ENCODE measurements around the gene TIFAB. TPM values are rescaled to one million over a fixed set of nuclear protein-coding genes. Genes with fewer than 3 reads are reported as not detected.
A peak's percentile ranks its signal among the peaks of the same experiment; 100 is the strongest.
"Not testable (repeated sequence)": the region's sequence is repeated elsewhere in the genome, so short reads cannot be mapped to it uniquely, and the experiment has no call there.

The TIFAB gene, protein sequence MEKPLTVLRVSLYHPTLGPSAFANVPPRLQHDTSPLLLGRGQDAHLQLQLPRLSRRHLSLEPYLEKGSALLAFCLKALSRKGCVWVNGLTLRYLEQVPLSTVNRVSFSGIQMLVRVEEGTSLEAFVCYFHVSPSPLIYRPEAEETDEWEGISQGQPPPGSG
- 0.10 TPM for total RNA-seq

DNA sequence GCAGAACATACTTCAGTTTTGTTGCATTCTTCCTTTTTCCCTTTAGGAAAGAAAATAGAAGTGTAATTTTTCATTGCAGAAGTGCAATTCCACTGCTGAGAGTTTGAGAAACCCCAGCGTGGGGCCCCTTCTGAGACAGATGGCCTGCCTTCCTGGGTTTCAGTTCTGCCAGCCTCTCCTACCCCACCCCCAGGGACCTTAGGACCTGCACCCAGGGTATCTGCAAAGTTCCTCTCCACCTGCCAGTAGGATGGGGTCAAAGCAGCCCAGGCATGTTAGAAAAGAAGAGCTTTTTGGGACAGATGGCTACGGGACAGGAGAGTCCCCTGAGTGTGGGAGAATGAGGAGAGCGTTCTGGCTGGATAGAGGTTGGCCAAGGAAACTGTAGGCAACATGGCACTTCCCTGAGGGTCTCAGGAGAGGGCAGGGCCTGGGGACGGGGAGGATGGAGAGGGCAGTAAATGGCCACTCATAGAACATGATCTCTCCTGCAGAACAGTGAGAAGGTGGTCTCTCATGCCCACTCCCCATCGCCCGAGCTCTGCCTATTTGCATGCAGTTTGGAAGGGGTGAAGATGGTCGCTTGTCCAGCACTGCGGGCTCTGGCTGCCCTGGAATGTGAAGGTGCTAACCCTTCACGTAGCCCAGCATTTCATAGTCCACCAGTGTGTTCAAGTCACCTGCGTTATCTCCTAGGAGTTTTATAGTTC, at the start of gene TIFAB:
TSS of gene TIFAB (minus strand) at position 31 of the 710 bp plus-strand sequence. CDS start 2,412 bp downstream, outside the sequence.
- DNase-seq, result no peak

DNA sequence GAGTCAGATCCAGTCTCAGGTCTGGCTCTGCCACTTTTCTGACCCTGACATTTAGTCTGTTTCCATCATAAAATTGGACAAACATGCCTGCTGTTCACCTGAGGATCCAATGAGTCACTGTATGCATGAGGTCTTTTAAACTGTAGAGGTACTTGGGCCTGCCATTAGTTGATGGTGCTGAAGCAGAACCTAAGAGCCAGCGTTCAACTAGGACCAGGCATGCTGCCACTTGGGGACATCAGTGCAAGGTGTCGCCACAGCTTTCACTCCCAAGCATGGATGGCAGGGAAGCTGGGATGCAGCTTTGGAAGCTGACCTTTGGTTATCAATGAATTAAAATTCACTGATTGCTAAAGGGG, 46.5 kb upstream of the TIFAB start:
- no peak for DNase-seq

DNA sequence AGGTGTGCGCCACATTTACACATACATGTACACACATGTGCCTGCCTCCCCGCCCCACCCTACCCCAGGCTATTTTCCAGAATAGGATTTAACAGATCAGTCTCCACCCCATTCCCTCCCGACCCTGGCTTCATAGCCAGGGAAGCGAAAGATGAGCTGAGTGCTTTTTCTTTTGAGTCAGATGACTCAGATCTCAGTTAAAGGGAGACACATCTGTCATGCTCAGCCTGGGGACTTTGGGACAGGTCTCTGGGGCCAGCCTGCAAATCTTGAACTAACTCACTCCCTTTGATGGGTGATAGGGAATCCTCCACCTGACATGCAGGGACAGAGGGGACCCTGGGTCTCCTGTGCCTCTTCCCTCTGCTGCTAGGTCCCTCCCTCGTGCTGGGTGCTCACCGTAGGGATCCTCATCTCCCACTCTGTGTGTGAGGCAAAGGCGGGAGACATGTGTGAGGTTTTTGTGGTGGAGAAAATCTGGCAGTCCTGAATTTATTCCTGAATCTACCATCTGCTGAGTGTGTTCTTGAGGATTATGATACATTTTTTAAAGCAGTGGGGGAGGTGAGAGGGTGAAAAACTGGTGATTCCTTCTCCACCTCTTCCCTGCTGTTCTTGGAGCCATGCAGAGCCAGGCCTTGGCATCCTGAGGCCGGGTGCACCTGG, 46.0 kb upstream of the TIFAB start:
- DNase-seq, result peak; percentile 41

DNA sequence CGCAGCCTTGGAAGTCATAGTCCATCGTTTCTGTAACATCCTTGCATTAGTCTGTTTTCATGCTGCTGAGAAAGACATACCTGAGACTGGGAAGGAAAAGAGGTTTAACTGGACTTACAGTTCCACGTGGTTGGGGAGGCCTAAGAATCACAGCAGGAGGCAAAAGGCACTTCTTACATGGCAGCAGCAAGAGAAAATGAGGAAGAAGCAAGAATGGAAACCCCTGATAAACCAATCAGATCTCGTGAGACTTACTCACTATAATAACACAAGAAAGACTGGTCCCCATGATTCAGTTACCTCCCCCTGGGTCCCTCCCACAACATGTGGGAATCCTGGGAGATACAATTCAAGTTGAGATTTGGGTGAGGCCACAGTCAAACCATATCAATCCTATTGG, 43.4 kb upstream of the TIFAB start:
- DNase-seq, result not testable (repeated sequence)

DNA sequence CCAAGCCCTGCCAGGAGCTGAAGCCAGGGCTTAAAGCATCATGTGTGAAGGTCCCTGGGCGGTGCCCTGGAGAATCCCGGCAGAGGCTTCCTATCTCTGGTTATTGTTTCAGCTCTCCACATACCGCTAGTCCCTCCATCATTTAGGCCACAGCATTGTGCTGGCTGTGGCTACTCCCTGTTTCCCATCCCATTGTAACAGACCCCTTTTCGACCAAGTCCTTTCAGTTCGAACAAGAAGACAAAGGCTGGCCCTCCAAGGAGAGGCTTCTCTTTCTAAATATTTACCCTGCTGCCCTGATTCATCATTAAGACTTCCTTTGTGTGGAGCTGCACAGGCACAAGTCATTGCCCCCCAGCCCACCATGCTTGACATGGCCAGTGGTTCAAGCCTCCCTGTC, 42.0 kb upstream of the TIFAB start:
- DNase-seq, result no peak

DNA sequence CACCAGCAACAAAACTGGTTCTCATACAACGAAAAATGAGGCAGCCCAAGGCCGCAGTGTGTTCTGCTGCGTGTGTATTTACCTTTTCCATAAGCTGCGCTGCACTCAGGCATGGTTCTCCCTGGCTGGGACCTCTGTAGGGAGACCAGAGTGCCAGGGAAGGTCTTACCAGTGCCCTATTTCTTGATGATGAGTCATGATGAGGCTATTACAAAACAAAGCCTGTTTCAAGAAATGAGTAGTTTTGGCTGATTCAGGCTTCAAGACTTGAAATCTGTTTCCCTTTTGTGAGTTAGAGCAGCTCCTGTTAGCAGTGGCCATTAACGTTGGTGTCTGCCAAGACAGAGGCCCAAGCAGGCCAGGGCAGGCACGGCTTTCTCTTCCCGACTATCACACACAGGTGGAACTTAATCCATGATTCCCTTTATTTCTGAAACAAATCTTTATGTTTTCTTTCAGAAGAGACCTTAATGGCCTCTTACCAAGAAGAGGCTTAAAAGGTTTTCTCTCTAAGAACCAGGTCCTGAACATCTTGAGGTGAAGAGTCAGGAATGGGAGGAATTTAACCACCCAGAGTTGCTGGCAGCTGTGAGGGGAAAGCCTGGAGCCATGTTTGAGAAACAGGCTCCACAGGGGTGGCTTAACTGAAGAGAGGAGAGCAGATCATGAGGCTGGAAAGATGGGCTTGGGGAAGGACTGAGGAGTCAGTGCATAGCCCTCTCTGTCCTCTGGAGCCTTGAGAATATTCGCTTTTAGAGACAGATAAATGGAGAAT, 41.4 kb upstream of the TIFAB start:
- DNase-seq, result peak; percentile 34

DNA sequence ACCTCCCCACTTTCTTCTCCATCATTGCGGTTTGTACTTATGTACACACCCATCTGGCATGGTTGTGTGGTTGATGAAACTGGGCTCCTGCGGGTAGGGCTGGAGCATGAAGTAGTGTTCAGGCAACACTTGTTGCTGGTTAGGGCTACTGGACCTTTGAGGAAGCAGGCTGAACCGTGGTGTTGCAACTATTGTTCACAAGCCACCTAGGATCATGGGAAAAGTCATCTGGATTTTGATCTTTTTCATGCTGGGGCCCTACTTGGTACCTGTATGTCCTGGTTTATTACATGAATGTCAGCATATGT, 40.1 kb upstream of the TIFAB start:
- DNase-seq, result no peak

DNA sequence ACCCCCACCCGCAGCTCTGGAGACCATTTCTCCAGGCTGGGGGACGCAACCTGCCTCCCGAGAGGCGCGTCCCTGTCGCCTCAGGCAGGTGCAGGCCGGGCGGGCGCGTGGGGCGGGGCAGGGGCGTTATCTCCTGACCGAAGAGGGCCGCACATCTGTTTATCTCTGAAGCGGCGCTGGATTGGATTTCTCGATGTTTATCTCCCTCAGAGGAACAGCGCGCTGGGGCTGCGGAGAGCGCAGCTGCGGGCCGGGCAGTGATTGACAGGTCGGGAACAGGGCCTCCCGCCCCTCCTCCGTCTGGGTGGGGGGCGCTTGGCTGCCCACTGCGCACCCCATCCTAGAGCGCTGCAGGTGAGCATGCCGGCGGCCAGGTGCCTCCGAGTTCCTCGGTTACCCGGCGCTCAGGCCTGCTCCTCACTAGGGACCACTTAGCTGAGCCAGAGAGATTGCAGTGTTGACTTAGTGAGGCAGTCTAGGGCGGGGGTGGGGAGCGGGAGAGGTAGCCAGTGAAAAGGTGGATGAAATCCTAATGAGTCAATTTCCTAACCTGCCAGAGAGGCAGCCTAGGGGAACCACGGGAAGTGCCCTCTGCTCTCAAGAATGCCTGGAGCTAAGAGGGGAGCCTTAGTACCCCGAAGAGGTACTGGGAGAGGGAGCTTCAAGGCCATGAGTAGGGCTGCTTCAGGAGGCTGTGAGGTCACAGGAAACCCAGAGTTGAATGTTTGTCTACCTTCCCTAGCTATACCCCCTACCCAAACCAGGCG, 39.6 kb upstream of the TIFAB start:
- DNase-seq, result no peak

DNA sequence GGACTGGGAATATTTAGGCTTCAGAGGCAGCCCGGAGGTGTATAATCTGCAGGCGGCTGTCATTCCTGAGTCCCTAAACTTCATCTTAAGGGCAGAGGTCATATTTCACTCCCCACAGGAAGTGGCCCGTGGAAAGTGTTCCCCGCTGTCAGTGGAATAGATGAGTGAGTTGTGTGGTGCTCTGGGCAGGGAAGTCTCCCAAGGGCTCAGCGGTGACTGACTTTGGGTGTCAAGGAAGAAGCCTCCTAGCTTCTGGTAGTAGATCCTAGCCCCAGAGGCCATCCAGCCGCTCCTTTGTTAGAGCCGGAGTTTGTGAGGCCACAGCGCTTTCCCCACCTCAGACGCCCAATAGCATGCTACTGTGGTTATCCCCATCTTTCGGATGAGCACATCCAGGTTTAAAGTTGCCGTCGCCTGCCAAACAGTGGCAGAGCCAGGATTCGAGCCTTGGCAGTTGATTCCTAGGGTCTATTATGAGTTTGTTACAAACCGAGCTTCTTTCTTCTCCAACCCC, 38.9 kb upstream of the TIFAB start:
- DNase-seq, result no peak

DNA sequence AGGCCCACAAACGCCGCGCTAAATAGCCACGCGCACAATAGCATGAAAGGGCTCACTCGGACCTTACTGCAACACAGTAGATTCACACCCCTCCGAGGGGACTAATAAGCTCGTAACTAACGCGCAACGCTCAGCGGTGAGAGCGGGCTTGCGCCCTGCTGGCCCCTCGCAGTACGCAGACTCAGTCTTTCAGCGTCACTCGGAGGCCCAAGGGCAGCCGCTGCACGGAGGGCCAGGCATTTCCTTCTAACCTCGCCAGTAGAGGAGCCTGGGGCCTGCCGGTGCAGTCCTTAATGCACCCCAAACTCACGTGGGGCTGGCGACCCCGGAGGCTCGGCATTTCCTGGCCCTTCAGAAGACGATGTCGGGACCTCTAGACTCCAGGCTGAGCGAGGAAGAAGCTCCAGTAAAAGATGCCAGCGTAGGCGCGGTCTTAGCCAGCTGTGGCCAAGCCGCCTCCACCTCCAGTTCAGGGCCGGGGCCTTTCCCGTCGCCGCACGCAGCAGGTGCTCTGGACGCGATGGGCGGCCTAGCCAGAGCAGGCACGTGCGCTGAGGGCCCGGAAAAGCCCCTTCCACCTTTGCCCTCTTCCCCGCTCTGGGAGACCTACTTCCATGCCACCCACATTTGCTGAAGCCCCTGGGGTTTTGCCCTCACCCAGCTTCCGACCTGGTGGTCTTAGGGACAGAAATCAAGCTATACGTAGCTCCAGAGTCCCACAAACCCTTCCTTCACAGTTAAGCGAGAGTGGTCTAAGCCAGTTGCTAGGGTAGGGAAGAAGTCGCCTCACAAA, 38.3 kb upstream of the TIFAB start:
- no peak for DNase-seq

DNA sequence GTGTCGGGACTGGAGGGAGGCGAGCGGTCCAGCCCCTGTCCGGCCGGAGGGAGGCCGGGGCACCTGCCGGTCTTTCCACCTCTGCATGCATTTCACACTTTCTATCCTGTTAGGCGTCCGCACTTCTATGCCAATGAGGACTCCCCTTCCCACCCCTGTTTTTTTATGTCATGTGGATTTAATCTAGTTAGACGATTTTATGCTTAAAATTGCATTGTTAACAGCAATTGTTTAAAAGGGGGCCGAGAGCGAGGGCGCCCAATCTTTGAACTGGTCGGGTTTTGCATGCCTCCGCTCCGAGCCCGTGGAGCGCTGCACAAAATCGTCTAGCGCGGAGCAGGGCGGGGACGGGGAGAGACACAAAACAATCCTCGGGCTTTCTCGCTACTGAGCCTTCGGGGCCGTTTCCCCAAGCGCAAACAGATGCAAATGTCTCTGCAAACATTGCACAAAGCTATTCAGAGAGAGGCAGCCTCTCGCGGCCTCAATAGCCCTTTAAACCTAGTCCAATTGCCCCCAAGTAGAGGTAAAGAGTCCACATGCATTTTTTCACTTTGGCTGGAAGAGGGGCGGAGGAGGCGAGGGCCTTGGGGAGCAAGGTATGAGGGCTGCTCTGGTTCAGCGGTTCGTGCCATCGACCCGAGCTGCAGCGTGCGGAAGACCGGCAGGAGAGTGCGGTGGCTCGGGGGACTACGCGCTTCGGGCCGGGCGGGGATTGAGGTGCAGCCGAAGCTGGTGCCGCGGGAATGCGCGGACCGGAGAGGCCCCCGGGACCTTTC, 37.5 kb upstream of the TIFAB start:
- peak; percentile 34 for DNase-seq

DNA sequence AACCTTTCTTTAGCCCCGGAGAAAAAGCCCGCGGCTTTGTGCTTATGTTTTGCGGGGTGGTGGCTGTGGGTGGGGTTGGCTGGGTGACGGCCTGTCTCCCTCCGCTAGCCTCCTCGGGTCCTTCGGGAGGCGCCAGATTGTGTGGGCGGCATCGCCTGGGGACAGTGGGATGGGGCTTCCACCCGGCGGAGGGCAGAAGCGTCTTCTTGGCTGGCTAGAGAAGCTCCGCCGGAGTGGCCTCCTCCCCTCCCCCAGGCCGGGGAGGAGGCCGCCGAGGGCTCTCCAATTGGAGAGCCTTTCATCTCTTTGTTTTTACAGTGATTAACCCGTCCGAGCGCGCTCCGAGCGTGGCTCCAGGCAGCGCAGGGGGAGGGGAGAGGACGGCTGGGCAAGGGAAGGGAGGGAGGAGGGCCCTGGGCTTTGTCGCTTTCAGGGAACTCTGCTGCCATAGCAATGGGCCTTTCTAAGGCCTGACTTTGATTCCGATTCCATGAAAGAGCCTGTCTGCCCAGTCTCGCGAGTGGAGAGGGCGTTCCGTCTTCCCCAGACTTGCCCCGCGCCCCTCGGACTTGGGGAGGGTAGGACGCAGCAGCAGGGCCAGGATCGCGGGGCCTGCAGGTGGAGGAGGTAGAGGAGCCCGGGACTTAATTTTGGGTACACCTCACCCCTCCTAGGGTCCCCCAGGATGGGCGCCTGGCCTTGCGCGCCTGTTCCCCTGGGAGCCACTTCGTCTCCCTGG, 36.7 kb upstream of the TIFAB start:
- peak; percentile 54 for DNase-seq

DNA sequence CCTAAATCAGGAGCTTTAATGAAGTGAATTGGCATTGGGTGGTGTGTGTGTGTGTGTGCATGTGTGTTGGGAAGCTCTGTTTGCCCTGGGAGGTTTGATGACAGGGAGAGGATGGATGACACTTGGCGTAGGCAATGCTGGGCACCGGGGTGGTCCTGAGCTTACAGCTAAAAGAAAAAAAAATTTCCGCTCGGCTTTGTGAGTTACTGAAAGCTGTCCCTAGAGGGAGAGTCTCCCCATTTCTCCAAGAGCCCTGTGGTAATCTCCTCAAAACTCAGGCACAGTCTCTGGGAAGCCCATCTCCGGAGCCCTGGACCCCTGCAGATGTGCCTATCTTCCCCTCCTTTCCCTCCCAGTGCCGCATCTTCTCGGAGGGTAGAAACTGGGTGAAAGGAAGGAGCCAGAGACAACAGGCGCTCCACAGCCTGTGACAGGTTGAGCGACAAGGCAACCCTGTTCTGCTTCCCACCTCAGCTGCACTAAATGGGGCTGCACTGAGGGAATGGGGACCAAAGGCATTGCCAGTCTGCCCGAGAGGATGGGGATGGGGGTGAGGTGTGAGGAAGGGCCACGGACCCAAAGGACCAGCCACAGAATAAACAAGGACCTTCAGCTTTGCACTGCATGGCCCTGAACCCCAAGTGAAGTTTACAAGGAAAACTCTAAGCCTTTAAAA, 35.8 kb upstream of the TIFAB start:
- no peak for DNase-seq

DNA sequence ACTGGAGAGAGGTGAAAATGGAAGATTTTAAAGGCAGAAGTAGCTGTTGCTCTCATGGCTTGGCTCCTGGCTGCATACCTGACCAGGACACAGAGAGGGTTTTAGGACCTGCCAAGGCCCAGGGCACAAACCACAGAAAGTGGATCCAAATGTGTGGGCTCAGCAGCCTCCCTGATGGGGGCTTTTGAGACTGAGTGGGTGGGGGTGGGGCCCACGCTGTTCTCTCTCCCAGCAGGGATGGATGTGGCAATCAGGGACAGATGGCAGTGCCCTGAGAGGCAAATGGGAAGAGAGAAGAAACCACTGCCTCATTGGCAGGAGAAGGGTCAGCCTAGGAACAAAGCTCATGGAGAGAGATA, 34.9 kb upstream of the TIFAB start:
- DNase-seq, result no peak

DNA sequence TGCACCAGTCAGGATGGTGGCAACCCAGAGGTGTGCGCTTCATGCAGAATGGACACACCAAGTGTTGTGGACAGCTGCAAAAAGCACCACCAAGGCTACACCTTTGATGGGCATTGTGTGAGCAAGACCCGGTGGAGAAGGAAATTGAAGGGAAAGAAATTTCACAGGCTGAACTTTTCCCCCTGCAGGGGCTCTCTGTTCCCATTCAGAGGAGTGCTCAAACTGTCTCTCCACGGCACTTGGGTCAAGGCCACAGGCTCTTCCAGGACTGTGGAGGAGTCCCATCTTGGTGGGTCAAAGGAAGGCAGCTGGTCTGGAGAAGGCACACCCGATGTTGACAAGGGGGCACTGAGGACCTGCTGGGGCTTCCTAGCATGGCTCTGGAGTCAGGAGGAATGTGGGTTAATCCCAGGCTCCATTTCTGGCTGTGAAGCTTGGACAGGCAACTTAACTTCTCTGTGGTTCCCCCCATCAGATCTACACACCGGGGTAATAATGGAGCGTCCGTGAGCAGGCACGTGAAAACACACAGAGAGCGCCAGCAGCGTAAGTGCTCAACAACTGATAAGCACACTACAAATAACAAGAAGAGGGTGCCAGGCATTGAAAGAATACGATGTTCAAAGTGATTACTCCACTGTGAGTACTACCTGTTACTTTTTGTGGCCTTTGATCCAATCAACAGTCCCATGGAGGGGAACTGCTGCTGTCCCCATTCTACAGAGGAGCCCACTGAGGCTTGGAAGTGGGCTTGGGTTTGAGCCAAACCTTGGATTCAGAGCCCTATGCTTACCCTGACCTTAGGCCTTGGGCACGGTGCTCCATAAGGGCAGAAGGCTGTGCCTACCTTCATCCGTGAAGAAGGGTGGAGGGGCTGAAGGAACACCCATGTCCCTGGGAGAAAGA, 34.2 kb upstream of the TIFAB start:
- DNase-seq, result no peak

DNA sequence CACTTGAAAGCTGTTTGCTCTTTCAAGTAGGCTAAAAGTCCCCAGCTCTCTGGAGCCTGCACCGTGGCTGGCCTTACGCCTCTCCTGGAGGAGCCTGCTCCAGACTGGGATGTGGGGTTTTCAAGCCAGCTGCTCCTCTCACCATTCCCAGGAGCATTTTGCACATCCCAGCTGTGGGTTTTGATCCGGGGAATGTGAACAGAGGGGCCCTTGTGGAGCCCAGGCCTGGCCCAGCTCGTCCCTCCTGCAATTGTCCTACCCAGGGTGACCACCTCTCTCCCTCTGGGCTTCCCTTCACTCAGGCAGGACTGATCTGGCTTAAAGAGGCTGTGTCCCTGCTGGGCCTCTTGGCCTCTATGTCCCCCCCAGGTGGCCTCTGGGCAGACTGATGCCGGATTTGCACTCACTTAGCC, 32.5 kb upstream of the TIFAB start:
- DNase-seq, result no peak

DNA sequence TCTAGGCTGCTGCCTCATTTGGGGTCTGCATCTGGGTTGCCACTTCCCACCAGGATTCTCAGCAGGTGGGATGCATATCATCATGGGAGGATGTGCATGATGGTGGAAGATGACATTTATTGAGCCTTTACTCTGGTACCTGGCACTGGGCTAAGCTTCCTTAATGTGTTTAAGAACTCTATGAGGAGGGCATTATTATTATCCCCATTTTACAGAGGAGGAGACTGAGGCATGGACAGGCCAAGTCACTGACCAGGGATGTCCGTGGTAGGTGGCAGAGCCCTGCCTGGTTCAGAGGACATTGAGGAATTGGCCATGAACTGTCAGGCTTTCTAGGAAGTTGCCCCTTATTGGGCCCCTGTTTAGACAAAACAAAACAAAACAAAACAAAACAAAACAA, 31.1 kb upstream of the TIFAB start:
- DNase-seq, result no peak

DNA sequence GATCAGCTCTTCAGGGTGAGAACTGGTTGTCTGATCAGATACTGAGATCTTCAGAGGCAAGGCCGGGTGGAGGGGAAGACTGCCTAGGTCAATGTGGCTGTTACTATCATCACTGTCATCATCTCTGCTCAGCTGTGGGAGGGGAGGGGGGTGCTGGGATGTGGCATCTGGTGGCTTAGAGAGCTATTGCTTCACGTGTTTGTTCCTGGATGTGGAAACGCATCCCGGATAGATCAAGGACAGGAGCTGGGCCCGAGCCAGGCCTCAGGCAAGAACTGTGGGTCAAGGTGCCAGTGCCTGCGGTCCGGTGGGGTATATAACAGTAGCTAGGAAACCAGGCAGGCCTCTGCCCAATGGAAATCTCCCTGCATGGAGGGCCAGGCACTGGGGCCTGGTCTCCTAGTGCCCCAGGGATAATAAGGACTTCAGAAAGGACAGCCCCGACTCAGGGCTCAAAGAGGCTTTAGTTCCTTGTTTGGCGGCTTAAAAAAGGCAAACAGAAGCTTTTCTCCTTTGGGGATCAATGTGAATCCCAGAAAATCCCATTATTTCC, 30.3 kb upstream of the TIFAB start:
- DNase-seq, result no peak
